Memory B cell (primary cell): ENCODE results near the gene SELENOM.

Experiments
- ATAC-seq: fragments of 150-1000 bp; cut with Tn5 transposase; 2 replicates; pipeline ENCODE4 v1.10.0; 2021; ENCODE audit warnings: low read depth, mild to moderate bottlenecking, moderate library complexity
- DNase-seq, 2 donors: peaks; one replicate each; pipeline ENCODE4 v3.0.0; 2022; ENCODE audit warnings: low spot score in 2 of 2
- H3K27ac Mint-ChIP-seq: one replicate; pipeline ENCODE4 v1.8.0; 2022; ENCODE audit warnings: mild to moderate bottlenecking, moderate library complexity, mixed read lengths
- H3K27me3 Mint-ChIP-seq: one replicate; pipeline ENCODE4 v1.8.0; 2022; ENCODE audit warnings: mixed read lengths
- H3K36me3 Mint-ChIP-seq: one replicate; pipeline ENCODE4 v1.8.0; 2022; ENCODE audit warnings: mild to moderate bottlenecking, mixed read lengths
- H3K4me1 Mint-ChIP-seq: one replicate; pipeline ENCODE4 v1.8.0; 2022; ENCODE audit warnings: mixed read lengths
- H3K4me3 Mint-ChIP-seq: one replicate; pipeline ENCODE4 v1.8.0; 2022; ENCODE audit warnings: mild to moderate bottlenecking, moderate library complexity, mixed read lengths
- H3K9me3 Mint-ChIP-seq: one replicate; pipeline ENCODE4 v1.8.0; 2022; ENCODE audit warnings: mixed read lengths

The SELENOM gene

DNA sequence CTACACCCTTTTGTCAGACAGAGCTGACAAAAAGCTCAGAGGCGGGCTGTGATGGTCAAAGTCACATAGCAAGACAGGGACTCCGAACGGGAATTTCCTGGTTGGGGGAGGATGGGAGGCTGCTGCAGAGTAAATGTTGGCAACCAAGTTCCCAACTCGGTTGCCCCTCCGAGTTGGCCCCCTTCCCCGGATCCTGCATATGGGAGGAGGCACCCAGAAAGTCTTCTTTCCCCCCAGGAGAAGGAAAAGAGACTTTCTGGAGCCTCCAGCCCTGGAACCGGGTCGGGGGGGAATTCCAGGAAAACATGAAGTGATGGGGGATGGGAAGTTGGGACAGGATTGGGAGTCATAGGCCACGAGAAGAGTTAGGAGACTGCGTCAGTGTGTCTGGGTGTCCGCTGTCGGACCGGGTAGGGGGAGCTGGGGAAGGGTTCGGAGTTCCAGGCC is 614 bp downstream of the SELENOM start:
- H3K36me3 Mint-ChIP-seq: no peaks in the 10 kb centered on the region
- no peaks in the 10 kb centered on the region for H3K27me3 Mint-ChIP-seq
- H3K4me1 Mint-ChIP-seq: peaks cover 19% of the 10 kb centered on the region
- peak overlapping the region; percentile 88 for H3K27ac Mint-ChIP-seq
- no peak for DNase-seq
- peak overlapping the region; percentile 90 for H3K4me3 Mint-ChIP-seq
- no peaks in the 10 kb centered on the region for H3K9me3 Mint-ChIP-seq
- ATAC-seq: no peak

DNA sequence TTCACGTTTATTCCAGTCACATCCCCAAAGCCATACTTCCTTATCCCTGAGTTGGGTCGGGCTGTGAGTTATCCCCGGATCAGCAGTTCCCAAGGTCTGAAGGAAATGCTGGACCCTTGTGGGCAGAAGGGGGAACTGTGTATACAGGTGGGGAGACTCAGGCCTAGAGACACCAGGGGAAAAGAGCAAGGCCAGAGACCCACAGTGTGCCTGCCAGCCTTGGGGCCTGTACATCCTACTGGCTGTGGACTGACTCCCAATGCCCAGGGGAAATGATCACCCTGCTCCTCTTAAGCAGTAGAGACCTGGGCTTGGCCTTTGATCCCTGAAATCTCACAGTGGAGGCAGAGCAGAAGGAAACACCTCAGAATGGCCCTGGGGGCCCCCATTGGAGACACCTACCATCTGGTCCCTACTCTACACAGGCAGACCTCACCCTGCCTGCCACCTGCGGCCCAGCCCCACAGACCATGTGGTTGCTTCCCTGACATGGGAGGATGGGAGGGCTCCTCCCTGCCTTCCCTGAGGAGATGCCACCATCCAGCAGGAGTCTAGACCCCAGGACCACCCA is 1.3 kb downstream of the SELENOM start:
- Mint-ChIP-seq H3K27ac (peak overlapping the region; percentile 88), H3K36me3 (no peaks in the 10 kb centered on the region), H3K9me3 (no peaks in the 10 kb centered on the region), H3K4me3 (peak overlapping the region; percentile 90), H3K27me3 (no peaks in the 10 kb centered on the region), H3K4me1 (peaks cover 19% of the 10 kb centered on the region)
- DNase-seq (no peak), ATAC-seq (no peak)

DNA sequence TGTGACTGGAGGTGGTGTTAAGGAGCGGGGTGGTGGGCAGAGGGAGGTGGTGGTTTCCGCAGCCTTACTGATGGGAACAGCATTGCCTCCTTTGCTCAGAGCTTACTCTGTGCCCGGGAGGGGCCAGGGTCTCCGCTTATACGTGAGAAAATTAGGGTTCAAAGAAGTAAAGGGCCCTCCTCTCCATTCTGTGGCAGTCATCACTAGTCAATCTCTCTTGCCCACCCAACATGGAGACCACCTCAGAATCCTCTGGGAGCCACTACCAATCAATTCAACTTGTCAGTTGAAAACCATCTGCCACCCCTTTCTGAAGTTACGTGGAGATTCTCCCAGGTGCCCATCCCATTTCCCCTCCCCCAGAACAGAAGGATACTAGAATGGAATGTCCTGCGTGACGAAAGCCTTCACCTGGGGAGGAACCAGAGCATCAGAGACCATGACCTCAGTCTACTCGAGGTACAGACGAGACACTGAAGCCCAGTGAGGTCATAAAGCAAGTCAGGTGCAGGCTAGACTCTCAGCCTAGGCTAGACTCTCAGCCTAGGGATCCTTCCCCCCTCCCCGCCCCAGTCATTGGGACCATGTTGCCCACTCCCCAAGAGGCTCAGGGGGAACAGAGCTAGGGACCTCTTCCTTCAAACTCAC is 2.0 kb downstream of the SELENOM start:
- Mint-ChIP-seq H3K27ac (no peak overlapping the region), H3K27me3 (no peaks in the 10 kb centered on the region), H3K9me3 (no peaks in the 10 kb centered on the region)

DNA sequence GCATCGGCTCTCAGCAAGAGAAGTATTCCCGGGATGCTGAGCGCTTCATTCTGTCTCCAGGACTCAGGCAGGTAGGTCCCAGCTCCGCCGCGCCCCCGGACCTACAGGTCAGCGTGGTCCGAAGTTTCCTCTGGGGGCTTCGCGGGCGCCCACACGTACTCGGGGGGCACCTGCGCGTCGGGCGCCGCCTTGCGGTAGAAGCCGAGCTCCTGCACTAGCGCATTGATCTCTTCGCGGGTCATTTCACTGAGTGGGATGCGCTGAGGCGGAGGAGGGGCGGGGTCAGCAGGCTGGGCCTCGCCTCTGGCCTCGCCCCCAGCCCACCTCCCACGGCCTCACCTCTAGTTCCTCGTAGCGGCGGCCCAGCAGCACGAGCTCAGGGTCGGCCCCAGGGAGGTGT is 2.5 kb downstream of the SELENOM start:
- H3K4me3 Mint-ChIP-seq: no peak overlapping the region
- peaks cover 19% of the 10 kb centered on the region for H3K4me1 Mint-ChIP-seq

More for the DNA sequence above, 2.0 kb downstream of the SELENOM start:
- H3K4me1 Mint-ChIP-seq: peaks cover 19% of the 10 kb centered on the region
- H3K4me3 Mint-ChIP-seq: no peak overlapping the region
- no peaks in the 10 kb centered on the region for H3K36me3 Mint-ChIP-seq
- no peak for DNase-seq
- ATAC-seq: no peak

DNA sequence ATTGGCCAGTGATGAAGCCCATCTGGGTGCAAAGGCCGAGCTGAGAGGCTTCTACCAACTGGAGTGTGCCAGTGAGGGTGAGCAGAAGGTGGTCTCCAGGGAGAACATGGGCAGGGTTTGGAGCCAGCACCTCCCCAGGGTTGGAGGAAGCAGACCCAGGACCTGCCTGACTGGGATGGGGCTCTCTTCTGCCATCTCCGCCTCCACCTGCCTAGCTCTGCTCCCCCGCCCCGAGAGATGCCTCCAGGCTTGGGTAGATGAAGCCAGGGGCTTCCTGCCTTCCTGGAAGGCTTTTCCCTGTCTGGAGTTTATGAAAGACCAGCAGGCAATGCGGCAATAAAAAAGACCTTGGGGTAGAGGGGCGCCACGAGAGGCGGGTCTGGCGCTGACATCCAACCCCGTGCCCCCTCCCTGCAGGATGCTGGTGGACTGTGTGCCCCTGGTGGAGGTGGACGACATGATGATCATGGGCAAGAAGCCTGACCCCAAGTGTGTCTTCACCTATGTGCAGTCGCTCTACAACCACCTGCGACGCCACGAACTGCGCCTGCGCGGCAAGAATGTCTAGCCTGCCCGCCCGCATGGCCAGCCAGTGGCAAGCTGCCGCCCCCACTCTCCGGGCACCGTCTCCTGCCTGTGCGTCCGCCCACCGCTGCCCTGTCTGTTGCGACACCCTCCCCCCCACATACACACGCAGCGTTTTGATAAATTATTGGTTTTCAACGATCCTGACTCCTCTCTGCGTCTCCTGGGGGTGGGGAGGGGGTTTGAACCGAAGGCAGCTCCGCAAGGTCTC is 3.3 kb downstream of the SELENOM start:
- Mint-ChIP-seq H3K4me1 (peaks cover 19% of the 10 kb centered on the region), H3K4me3 (no peak overlapping the region), H3K27ac (no peak overlapping the region), H3K27me3 (no peaks in the 10 kb centered on the region), H3K36me3 (peaks cover 2% of the 10 kb centered on the region), H3K9me3 (no peaks in the 10 kb centered on the region)
- no peak for DNase-seq
- no peak for ATAC-seq

More for the DNA sequence above, 2.5 kb downstream of the SELENOM start:
- no peak for DNase-seq
- Mint-ChIP-seq H3K9me3 (no peaks in the 10 kb centered on the region), H3K27me3 (no peaks in the 10 kb centered on the region), H3K27ac (no peak overlapping the region), H3K36me3 (peaks cover 2% of the 10 kb centered on the region)
- peak; percentile 19 for ATAC-seq

DNA sequence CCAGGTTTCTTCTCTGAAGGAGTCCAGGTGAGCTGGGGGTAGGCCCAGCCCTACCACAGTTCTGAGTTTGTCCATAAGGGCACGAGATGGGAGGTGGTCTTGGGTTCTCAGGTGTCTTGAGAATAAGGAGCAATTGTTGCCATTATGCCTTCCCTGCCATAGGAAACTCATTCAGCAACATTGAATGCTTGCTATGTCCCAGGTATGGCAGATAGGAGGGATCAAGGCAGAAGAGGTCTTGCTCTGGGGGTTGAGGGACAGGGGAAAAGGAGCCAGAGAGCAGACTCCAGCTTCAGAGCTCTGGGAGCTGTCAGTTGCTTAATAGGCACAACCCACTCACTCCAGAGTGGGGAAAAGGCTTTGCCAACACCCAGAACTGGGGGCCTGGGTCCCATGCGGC is 4.3 kb downstream of the SELENOM start:
- Mint-ChIP-seq H3K27me3 (no peaks in the 10 kb centered on the region), H3K36me3 (peaks cover 5% of the 10 kb centered on the region), H3K4me3 (no peak overlapping the region), H3K4me1 (peaks cover 19% of the 10 kb centered on the region), H3K9me3 (no peaks in the 10 kb centered on the region), H3K27ac (no peak overlapping the region)
- DNase-seq: no peak
- no peak for ATAC-seq

DNA sequence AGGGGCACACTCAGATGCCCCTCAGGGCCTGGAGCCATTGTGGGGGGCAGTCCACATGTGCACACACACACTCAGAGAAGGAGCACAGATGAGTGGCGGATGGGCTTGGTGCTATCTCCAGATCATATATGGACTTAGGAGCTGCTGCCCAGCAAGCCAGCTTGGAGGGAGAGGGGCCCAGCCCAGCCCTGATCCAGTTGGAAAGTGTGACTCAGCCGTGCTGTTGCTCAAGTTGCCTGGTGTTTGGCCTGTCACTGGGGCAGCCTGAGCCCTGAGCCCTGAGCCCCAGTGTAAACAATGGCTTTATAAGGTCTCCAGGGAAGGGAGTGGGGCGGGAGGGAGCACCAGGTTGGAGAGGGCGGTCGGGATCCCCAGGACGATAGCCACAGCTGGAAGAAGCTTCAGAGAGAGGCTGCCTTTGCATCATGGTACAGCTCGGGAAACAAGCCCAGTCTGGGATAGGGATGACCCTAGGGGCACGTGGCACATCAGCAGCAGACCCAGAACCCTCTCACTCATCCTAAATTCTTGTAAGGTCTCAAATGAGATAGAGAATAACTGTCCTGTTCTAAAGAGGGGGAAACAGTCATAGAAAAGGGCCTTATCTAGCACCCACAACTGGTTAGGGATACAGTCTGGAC is 4.8 kb downstream of the SELENOM start:
- peaks cover 5% of the 10 kb centered on the region for H3K36me3 Mint-ChIP-seq
- H3K4me3 Mint-ChIP-seq: no peak overlapping the region
- H3K27me3 Mint-ChIP-seq: no peaks in the 10 kb centered on the region
- no peak for DNase-seq
- no peak for ATAC-seq
- no peak overlapping the region for H3K27ac Mint-ChIP-seq
- peaks cover 15% of the 10 kb centered on the region for H3K4me1 Mint-ChIP-seq
- H3K9me3 Mint-ChIP-seq: no peaks in the 10 kb centered on the region

DNA sequence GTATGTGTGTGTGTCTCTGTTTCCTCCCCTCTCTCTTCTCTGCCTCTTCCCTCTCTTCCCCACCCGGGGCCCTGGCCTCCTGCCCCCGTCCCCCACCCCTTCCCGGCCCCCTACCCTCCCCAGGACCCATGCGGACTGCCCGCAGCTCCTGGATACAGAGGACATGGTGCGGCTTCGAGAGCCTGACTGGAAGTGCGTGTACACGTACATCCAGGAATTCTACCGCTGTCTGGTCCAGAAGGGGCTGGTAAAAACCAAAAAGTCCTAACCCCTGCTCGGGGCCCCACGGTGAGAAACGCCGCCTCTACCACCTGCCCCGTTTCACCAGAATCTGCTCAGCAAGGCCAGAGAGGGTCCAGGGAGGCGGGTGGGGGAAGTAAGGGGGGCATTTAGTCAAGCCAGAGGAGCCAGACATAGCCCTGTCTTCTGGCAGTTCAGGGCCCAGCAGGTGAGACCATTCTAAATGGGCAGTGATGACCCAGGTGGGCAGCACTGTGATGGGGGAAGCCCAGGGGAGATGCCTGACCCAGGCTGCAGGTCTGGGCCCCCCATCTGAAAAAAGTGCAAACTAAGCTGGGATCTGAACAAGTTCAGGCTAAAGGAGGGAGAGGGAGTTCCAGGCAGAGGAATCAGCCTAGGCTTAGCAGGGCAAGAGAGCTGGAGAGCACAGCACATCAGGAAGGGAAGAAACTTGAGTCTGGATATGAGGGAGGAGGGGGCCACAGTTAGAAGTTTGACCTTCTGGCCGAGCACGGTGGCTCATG is 6.4 kb downstream of the SELENOM start:
- Mint-ChIP-seq H3K36me3 (peaks cover 14% of the 10 kb centered on the region), H3K27ac (no peak overlapping the region), H3K27me3 (no peaks in the 10 kb centered on the region), H3K4me1 (peaks cover 4% of the 10 kb centered on the region), H3K4me3 (no peak overlapping the region), H3K9me3 (no peaks in the 10 kb centered on the region)
- no peak for ATAC-seq
- no peak for DNase-seq

DNA sequence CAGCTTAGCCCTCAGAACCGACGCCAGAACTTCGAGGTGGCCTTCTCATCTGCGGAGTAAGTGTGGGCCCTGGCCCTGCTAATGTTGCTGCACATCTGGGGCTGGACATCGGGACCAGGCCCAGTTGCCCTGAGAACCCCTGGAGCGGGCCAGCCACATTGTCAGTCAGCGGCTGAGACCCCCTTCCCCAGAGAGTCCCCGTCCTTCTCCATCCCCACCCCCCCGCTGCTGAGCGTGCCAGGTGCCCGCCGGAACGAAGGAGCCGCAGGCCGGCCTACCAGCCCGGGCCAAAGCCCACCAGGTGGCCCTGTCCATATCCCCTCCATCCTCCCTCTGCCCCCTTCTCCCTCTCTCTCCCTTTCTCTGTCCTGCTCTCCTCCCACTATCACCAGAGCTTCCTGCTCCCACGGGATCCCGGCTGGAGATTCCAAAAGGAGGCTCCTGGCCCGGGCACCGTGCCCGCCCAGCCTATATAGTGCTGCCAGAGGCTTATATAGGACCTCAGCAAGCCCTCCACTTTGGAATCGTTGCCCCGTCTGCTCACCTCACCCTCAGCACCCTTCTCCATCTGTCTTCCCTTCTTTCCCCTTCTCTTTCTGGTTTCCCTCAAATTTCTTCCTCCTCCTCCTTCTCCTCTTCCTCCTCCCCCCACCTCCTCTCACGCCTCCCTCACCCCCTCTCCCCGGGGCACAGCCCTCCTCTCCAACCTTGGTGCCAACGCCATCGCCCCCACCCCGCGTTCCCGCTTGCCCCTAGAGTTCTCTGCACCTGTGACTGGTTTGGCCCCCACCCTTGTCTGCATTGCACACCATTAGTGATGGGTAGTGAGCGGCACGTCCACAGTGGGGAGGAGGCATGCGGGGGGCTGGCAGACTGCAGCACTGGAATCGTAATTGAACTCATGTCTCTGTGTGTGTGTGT is 7.3 kb downstream of the SELENOM start:
- DNase-seq: no peak
- ATAC-seq: no peak
- no peak overlapping the region for H3K27ac Mint-ChIP-seq
- no peaks in the 10 kb centered on the region for H3K27me3 Mint-ChIP-seq
- no peak overlapping the region for H3K4me3 Mint-ChIP-seq
- H3K36me3 Mint-ChIP-seq: peaks cover 16% of the 10 kb centered on the region
- H3K9me3 Mint-ChIP-seq: no peaks in the 10 kb centered on the region
- no peaks in the 10 kb centered on the region for H3K4me1 Mint-ChIP-seq

DNA sequence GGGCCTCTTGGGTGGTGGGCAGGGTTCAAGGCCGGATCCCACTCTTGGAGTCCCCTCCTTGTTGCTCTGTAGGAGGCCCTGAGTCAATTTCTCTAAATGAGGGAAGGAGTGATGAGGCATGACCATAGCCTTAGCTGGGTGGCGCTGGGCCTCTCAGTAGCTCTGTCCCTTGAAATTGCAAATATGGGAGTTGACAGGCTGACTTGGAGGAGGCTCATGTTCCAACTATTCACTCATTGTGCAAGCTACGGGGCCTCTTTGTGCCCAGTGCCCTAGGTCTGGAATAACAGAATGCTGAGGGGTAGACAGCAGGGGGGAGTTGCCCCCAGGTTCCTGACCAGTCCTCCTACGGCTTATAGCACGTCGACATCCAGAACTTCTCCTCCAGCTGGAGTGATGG is 8.0 kb downstream of the SELENOM start:
- no peak overlapping the region for H3K27ac Mint-ChIP-seq
- DNase-seq (no peak), ATAC-seq (no peak)
- H3K36me3 Mint-ChIP-seq: peaks cover 16% of the 10 kb centered on the region
- no peak overlapping the region for H3K4me3 Mint-ChIP-seq
- no peaks in the 10 kb centered on the region for H3K9me3 Mint-ChIP-seq
- H3K27me3 Mint-ChIP-seq: no peaks in the 10 kb centered on the region
- H3K4me1 Mint-ChIP-seq: no peaks in the 10 kb centered on the region

DNA sequence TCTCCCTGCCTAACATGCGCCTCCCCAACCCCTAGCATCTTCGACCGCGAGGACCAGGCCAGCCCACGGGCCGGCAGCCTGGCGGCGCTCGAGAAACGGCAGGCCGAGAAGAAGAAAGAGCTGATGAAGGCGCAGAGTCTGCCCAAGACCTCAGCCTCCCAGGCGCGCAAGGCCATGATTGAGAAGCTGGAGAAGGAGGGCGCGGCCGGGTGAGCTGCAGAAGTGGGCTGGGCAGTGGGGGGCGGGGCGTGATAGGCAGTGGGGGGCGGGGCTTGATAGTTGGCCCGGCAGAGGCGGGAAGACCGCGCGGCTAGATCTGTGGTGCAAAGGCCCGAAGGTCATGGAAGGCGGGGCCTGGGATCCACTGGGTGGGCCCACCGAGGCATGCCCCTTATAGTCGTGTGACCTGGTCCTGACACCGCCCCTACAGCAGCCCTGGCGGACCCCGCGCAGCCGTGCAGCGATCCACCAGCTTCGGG is 8.7 kb downstream of the SELENOM start:
- Mint-ChIP-seq H3K9me3 (no peaks in the 10 kb centered on the region), H3K27ac (no peak overlapping the region), H3K4me1 (no peaks in the 10 kb centered on the region), H3K4me3 (no peak overlapping the region), H3K36me3 (peaks cover 16% of the 10 kb centered on the region), H3K27me3 (no peaks in the 10 kb centered on the region)
- no peak for DNase-seq
- ATAC-seq: no peak

DNA sequence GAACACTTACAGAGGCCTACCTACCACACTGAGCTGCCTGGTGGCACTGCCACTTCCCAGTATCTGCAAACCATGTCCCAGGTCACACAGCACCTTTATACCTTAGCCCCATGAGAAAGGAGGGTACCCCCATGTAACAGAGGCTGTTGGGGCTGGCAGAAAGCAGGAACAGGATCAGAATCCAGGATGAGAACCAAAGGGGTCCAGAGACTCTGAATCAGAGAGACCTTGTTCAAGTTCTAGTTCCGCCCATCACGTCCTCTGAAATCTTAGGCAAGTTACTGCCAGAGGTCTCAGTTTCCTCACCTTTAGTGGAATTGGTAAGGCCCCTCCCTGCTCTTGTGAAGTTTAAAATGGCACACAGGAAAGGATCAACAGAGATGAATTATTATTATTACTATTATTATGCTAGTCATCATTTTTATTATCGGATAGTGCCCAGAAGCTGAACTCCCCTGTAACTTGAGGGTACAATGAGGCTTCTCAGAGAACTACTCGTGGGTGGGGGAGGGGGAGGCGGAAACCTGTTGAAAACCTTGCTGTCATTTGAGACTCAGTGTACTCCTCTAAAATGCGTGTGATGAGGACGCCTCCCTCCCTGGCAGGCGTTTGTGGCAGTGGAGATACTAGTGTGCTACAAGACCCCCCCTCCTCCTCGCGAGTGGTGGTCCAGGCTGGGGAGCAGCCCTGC is 9.3 kb downstream of the SELENOM start:
- no peak overlapping the region for H3K4me3 Mint-ChIP-seq
- ATAC-seq: no peak
- peaks cover 16% of the 10 kb centered on the region for H3K36me3 Mint-ChIP-seq
- no peaks in the 10 kb centered on the region for H3K4me1 Mint-ChIP-seq
- no peaks in the 10 kb centered on the region for H3K9me3 Mint-ChIP-seq
- H3K27me3 Mint-ChIP-seq: no peaks in the 10 kb centered on the region
- no peak overlapping the region for H3K27ac Mint-ChIP-seq
- no peak for DNase-seq
